D721Med (cell line): ENCODE data around the gene MBD5.

Experiments used
- DNase-seq: peaks from one replicate; pipeline ENCODE4 v3.0.0; 2011; ENCODE audit warnings: low spot score; ENCODE audit not compliant: insufficient read length
- FAIRE-seq: peaks from 2 replicates; lab custom pipeline; 2011; peaks lifted over from hg19 to GRCh38; lab: Jason Lieb, UNC
- CTCF ChIP-seq: IDR thresholded peaks from 2 replicates; pipeline ENCODE4 v1.5.1; 2012; ENCODE audit warnings: mild to moderate bottlenecking, control low read depth; ENCODE audit not compliant: insufficient read depth; ENCODE audit errors: missing control alignments

MBD5 gene

DNA sequence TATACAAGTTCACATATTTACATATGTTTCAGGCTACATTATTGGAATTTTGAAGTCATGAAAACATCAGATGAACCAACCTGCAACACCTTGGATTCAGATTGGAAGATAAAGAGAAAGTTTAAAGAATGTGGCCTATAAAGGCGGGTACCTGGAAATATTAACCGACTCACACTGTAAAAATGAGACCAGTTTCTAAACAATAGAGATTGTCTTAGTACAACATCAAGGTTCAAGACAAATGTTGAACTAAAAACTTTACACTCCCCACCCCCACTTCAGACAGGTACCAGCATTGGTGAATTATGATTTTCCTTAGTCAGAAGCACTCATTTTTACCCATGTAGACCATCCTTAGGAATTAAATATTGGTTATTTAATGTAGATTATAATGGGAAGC is 437.3 kb downstream of the MBD5 start:
- FAIRE-seq (no peak), DNase-seq (no peak)
- TF ChIP-seq CTCF, result no peak

DNA sequence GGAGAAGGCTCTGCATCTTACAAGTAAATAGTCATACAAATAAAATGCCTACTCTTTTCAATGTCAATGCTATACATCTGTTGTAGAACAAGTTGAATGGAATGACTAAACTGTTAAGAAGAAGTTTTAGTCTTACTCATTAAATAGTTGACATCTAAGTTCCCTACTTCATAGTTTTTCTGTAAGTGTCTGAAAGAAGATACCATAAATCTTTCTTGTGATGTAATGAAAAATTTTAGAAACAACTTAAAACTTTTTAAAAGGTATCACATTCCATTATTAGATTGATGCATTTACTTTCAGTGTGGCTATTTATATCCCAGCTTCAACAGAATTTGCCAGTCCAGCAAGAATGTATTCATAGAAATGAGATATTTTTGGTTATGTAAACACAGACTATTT is 438.5 kb downstream of the MBD5 start:
- no peak for TF ChIP-seq CTCF
- no peak for FAIRE-seq
- DNase-seq, result no peak

GRCh38 chr2:148461876-148462275 is 441.0 kb downstream of the MBD5 start:
- DNase-seq (no peak), FAIRE-seq (no peak)
- TF ChIP-seq CTCF, result no peak

DNA sequence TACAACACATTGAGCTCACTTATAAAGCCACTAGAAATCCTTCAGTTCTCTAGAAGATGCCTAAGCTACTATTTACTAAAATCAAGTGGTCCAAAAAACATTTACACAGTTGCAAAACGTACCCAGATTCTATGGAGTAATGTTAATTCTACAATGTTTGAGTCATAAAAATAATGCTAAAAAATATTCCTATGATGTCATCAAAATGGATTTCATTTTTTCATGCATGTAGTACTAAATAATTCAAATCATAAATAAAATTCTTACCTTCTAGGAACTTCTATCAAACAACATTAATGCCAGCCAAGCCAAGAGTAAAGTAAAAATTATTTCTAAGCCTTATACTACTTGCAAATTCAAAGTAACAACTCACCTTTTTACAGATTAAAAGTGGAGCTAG is 454.7 kb downstream of the MBD5 start:
- TF ChIP-seq CTCF, result no peak
- FAIRE-seq (no peak), DNase-seq (no peak)

- FAIRE-seq, result no peak
- TF ChIP-seq CTCF, result no peak
Observed at GRCh38 chr2:148479398-148479797, 458.5 kb downstream of the MBD5 start.

GRCh38 chr2:148483665-148484064 is 462.8 kb downstream of the MBD5 start:
- TF ChIP-seq CTCF, result no peak
- FAIRE-seq (no peak), DNase-seq (no peak)

More at GRCh38 chr2:148479398-148479797, 458.5 kb downstream of the MBD5 start:
- DNase-seq, result no peak

DNA sequence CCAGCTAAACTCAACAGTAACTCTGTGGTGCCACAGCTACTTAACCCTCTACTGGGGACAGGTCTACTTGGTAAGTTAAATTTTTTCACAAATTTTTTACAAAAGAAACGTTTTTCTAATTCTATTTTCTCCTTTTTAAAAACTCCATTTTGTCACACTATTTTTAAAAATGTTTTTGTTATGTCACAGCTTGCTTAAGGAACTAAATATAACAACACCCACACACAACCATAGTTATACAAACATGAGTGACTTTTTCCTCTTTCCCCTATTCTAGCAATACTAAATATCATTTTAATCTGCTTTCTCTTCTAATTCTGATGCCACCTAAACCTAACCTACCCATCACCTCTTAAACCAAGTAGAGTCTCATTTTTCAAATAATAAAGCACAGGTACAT is 463.2 kb downstream of the MBD5 start:
- no peak for TF ChIP-seq CTCF
- FAIRE-seq, result no peak

More for the DNA sequence above, 463.2 kb downstream of the MBD5 start:
- no peak for DNase-seq
